Gastroesophageal sphincter (tissue), 4 donors: ENCODE data around the gene PTPRK. TPM values are rescaled to one million over a fixed set of nuclear protein-coding genes. Genes with fewer than 3 reads are reported as not detected.

Source experiments
- ATAC-seq: fragments of 150-250 bp; one replicate; pipeline ENCODE4 v1.9.1; 2016; ENCODE audit warnings: mild to moderate bottlenecking, moderate library complexity
- H3K27ac ChIP-seq, 4 donors: fragments of 200-600 bp; sonication (generic) in 3 of 4; 1 replicate in 3 of 4; 2 replicates in 1 of 4; pipeline ENCODE4 v1.5.1; 2016 to 2019
- H3K27me3 ChIP-seq: fragments of 200-600 bp; sonication (generic); one replicate; pipeline ENCODE4 v1.5.1; 2019
- H3K36me3 ChIP-seq, 2 donors: fragments of 200-600 bp; sonication (generic); one replicate each; pipeline ENCODE4 v1.5.1; 2019; ENCODE audit warnings: control low read depth in 1 of 2
- H3K4me1 ChIP-seq, 3 donors: fragments of 200-600 bp; sonication (generic); 1 replicate in 2 of 3; 2 replicates in 1 of 3; pipeline ENCODE4 v1.5.1; 2016 to 2019; ENCODE audit warnings: control low read depth in 2 of 3
- H3K4me3 ChIP-seq, 2 donors: fragments of 200-600 bp; sonication (generic); one replicate each; pipeline ENCODE4 v1.5.1; 2019; ENCODE audit warnings: mild to moderate bottlenecking in 1 of 2, moderate library complexity in 1 of 2
- H3K9me3 ChIP-seq, 3 donors: fragments of 200-600 bp; sonication (generic); one replicate each; pipeline ENCODE4 v1.5.1; 2017 to 2019; ENCODE audit warnings: control low read depth in 2 of 3
- CTCF ChIP-seq, 4 experiments: fragments of 200-600 bp in 2 of 4; fragments of 450-650 bp in 2 of 4; sonication (generic) in 1 of 4; IDR thresholded peaks; one replicate each; pipeline ENCODE4 v1.5.1; 2017 to 2019; ENCODE audit warnings: antibody characterized with exemption in 4 of 4, mild to moderate bottlenecking in 2 of 4, moderate library complexity in 2 of 4
- EP300 ChIP-seq: sonication (generic); formaldehyde crosslinking; IDR thresholded peaks from one replicate; pipeline ENCODE4 v1.6.1; 2017; ENCODE audit warnings: antibody characterized with exemption, mild to moderate bottlenecking
- POLR2A ChIP-seq, 2 donors: fragments of 450-650 bp; IDR thresholded peaks; one replicate each; pipeline ENCODE4 v1.6.1; 2017; ENCODE audit warnings: antibody characterized with exemption in 2 of 2, mild to moderate bottlenecking in 2 of 2, moderate library complexity in 1 of 2
- POLR2AphosphoS5 ChIP-seq: sonication (generic); formaldehyde crosslinking; IDR thresholded peaks from one replicate; pipeline ENCODE4 v1.6.1; 2017; ENCODE audit warnings: antibody characterized with exemption
- WGBS, 2 donors: methylation state at CpG; one replicate each; pipeline ENCODE4 v1.1.5; 2018; ENCODE audit warnings: low coverage in 1 of 2; 5-methylcytosine and 5-hydroxymethylcytosine counted together
- total RNA-seq, 4 donors: library from RNA; depleted of rRNA; stranded (reverse); fragments of >200 nt; gene quantifications; one replicate each; pipeline ENCODE4 v1.1.0, GENCODE V29; 2016

PTPRK gene
- total RNA-seq, 4 donors from 2014 or later, result 42.0 to 47.6 (median 45.8) TPM

- H3K27ac ChIP-seq, result no peak overlapping the region
- TF ChIP-seq EP300 (no peak), POLR2AphosphoS5 (no peak), CTCF (IDR thresholded peaks at IDR 0.05) (no peak), POLR2A (IDR thresholded peaks at IDR 0.05) (no peak)
- H3K4me3 ChIP-seq, result no peak overlapping the region
- 81 to 92% methylated on average over 1 of the region's 1 CpG for WGBS, 2 donors
- ATAC-seq, result no peak
- no peaks in the 10 kb centered on the region for H3K36me3 ChIP-seq
- H3K4me1 ChIP-seq, result peaks cover 0 to 25% (median 6%) of the 10 kb centered on the region in 3 donors
- no peaks in the 10 kb centered on the region for H3K9me3 ChIP-seq
- H3K27me3 ChIP-seq, result no peaks in the 10 kb centered on the region
These were observed 245.4 kb downstream of the PTPRK start for GRCh38 chr6:128275030-128275429.

- WGBS, 2 donors, result 20 to 33% methylated on average over 1 of the region's 1 CpG
- H3K4me3 ChIP-seq, result no peak overlapping the region
- no peaks in the 10 kb centered on the region for H3K27me3 ChIP-seq
- H3K36me3 ChIP-seq, result no peaks in the 10 kb centered on the region
- no peaks in the 10 kb centered on the region for H3K9me3 ChIP-seq
- TF ChIP-seq CTCF (IDR thresholded peaks at IDR 0.05) (no peak), POLR2A (IDR thresholded peaks at IDR 0.05) (no peak), EP300 (no peak), POLR2AphosphoS5 (no peak)
- H3K4me1 ChIP-seq, result peaks cover 0 to 16% (median 6%) of the 10 kb centered on the region in 3 donors
- H3K27ac ChIP-seq, result no peak overlapping the region
- no peak for ATAC-seq
These were observed 248.9 kb downstream of the PTPRK start for GRCh38 chr6:128271527-128271926.

GRCh38 chr6:128271011-128271410 lies 249.4 kb downstream of the PTPRK start:
- H3K4me1 ChIP-seq, result peaks cover 0 to 11% (median 6%) of the 10 kb centered on the region in 3 donors
- TF ChIP-seq POLR2A (IDR thresholded peaks at IDR 0.05), result no peak
- TF ChIP-seq POLR2AphosphoS5, result no peak
- no peak for TF ChIP-seq CTCF (IDR thresholded peaks at IDR 0.05)
- TF ChIP-seq EP300, result no peak
- 46 to 66% methylated on average over 2 of the region's 2 CpGs for WGBS, 2 donors
- H3K27ac ChIP-seq, result no peak overlapping the region
- no peaks in the 10 kb centered on the region for H3K27me3 ChIP-seq
- no peaks in the 10 kb centered on the region for H3K9me3 ChIP-seq
- no peaks in the 10 kb centered on the region for H3K36me3 ChIP-seq
- no peak overlapping the region for H3K4me3 ChIP-seq
- no peak for ATAC-seq

GRCh38 chr6:128266946-128267345 lies 253.5 kb downstream of the PTPRK start:
- Histone ChIP-seq H3K4me3 (no peak overlapping the region), H3K27me3 (no peaks in the 10 kb centered on the region), H3K36me3 (no peaks in the 10 kb centered on the region), H3K4me1 (peaks cover 0 to 10% (median 0%) of the 10 kb centered on the region in 3 donors), H3K27ac (no peak overlapping the region), H3K9me3 (no peaks in the 10 kb centered on the region)
- WGBS, 2 donors, result 89 to 100% methylated on average over 1 of the region's 1 CpG
- ATAC-seq, result no peak
- no peak for TF ChIP-seq POLR2A (IDR thresholded peaks at IDR 0.05)
- TF ChIP-seq EP300, result no peak
- TF ChIP-seq POLR2AphosphoS5, result no peak
- TF ChIP-seq CTCF (IDR thresholded peaks at IDR 0.05), result no peak

GRCh38 chr6:128265706-128266105 lies 254.7 kb downstream of the PTPRK start:
- Histone ChIP-seq H3K27ac (no peak overlapping the region), H3K4me1 (peaks cover 0 to under 1% (median 0%) of the 10 kb centered on the region in 3 donors), H3K36me3 (no peaks in the 10 kb centered on the region), H3K9me3 (no peaks in the 10 kb centered on the region), H3K4me3 (no peak overlapping the region), H3K27me3 (no peaks in the 10 kb centered on the region)
- no peak for ATAC-seq
- 93 to 100% methylated on average over 2 to 3 of the region's 3 CpGs for WGBS, 2 donors
- no peak for TF ChIP-seq EP300
- no peak for TF ChIP-seq CTCF (IDR thresholded peaks at IDR 0.05)
- TF ChIP-seq POLR2AphosphoS5, result no peak
- TF ChIP-seq POLR2A (IDR thresholded peaks at IDR 0.05), result no peak
